ENCODE data around the gene TNRC6C. TPM values are rescaled to one million over a fixed set of nuclear protein-coding genes. Genes with fewer than 3 reads are reported as not detected.
"Not testable (repeated sequence)": the region's sequence is repeated elsewhere in the genome, so short reads cannot be mapped to it uniquely, and the experiment has no call there.

TNRC6C gene
- total RNA-seq, 1 donor from 2014 or later: 27.4 TPM

GRCh38 chr17:78082355-78082872, 123.9 kb downstream of the TNRC6C start:
- not testable (repeated sequence) for DNase-seq (ENCODE audit: low spot score)

DNA sequence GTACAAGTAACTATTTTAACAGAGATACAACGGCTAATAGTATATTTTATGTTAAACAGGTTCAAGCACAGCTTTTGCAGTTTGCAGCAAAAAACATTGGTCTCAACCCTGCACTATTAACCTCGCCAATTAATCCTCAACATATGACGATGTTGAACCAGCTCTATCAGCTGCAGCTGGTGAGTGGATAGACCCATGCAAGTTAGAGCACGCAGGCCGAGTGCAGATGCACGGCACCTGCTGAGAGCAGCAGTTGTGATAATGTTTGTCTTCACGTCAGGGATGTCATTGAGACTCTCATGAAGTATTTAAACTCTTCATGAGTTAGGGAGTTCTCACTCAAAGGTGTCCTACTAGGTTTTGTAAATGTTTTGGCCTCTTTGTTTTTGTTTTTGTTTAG, 124.5 kb downstream of the TNRC6C start:
- DNase-seq (ENCODE audit: low spot score): no peak

DNA sequence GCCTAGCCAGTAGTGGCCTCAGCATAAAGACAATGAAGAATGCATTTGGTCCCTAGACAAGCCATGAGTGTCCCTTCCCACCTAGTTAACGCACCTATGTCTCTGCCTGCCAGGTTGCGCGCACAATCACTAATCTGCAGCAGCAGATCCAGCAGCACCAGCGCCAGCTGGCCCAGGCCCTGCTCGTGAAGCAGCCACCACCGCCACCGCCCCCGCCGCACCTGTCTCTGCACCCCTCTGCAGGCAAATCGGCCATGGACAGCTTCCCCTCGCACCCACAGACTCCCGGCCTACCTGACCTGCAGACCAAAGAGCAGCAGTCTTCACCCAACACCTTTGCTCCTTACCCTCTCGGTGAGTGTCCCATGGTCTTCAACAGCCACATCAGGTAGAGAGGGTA, 128.2 kb downstream of the TNRC6C start:
- DNase-seq (ENCODE audit: low spot score): no peak

DNA sequence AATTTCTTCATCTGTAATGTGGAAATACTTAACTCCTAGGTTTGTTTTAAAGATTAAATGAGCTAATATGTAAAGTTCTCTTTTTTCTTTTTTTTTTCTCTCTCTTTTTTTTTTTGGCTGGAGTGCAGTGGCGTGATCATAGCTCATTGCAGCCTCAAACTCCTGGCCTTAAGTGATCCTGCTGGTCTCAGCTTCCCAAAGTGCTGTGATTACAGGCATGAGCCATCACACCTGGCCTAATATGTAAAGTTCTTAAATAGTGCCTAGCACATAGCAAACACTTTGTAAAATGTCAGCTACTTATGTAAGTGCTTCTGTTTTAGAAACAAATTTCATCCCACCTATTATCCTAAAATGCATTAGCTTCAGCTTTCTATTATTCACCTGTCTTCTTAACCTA, 130.0 kb downstream of the TNRC6C start:
- DNase-seq (ENCODE audit: low spot score): no peak

- DNase-seq (ENCODE audit: low spot score): no peak
These were observed 131.2 kb downstream of the TNRC6C start for GRCh38 chr17:78089576-78090281.

DNA sequence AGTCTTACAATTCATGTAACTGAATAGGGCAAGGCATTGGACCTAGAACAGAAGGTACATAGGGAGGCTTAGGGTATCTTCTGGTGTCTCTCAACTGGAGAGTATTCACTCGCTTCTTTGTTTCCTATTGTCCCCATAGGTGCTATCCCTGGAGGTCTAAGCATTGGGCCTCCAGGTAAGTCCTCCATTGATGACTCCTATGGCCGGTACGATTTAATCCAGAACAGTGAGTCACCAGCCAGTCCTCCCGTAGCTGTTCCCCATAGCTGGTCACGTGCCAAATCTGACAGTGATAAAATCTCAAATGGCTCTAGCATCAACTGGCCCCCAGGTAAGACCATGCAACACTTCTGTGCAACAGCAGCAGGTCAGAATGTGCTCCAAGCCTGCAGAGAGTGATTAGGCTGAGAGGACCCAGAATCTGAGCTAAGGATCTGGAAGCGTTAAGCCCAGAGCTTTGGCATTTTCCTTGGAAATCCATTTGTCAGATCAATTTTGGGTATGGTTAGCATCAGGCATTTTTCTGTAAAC, 134.4 kb downstream of the TNRC6C start:
- no peak for DNase-seq (ENCODE audit: low spot score)

- no peak for DNase-seq (ENCODE audit: low spot score)
These were observed 136.5 kb downstream of the TNRC6C start for GRCh38 chr17:78095035-78095434.

DNA sequence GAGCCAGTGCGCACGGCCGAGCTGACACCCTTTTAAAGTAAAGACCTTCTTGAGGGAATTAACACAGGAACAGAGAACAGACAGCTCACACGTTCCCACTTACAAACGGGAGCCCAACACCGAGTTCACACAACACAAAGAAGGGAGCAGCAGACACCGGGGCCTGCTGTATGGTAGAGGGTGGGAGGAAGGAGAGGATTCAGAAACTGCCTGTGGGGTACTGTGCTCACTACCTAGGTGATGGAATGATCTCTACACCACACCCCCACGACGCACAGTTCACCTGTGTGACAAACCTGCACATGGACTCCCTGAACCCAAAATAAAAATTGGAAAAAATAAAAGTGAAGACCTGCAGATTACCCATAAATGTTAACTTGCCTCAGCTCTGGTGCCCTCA, 137.6 kb downstream of the TNRC6C start:
- DNase-seq (ENCODE audit: low spot score): no peak

GRCh38 chr17:78101112-78101511, 142.6 kb downstream of the TNRC6C start:
- DNase-seq (ENCODE audit: low spot score): no peak

GRCh38 chr17:78101542-78101941, 143.0 kb downstream of the TNRC6C start:
- no peak for DNase-seq (ENCODE audit: low spot score)

DNA sequence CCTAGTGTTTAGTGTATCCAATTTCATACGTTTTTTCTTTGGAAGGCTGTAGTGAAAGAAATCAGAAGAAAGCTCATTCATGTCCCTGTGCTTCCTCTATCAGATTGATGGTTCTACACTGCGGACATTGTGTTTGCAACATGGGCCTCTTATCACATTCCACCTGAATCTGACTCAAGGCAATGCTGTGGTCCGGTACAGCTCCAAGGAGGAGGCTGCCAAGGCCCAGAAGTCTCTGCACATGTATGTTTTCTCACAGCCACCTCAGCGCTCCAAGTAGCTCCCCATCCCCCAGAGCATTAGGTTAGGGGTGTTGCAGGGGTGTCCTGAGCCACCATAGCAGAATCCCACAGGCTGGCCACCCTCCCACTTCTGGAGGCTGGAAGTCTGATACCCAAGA, 144.8 kb downstream of the TNRC6C start:
- no peak for DNase-seq (ENCODE audit: low spot score)

GRCh38 chr17:78104540-78104941, 146.0 kb downstream of the TNRC6C start:
- DNase-seq (ENCODE audit: low spot score): no peak

DNA sequence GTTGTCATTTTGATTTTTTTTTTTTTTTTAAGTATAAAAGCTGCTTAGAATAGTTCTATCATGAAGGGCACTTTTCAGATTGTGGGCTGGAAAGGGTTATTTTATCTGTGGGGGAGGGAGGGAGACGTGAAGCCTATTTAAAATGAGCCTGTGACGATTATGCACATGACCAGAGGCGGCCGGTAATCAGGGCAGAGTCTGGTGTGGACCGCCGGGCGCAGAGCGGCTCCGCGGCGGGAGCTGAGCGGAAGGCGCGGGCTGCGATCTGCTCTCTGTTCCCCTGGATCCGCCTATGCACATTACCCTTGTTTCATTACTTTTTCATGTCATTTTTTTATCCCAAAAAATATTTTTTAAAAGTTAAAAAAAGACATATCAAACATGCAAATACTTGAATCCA, 146.6 kb downstream of the TNRC6C start:
- no peak for DNase-seq (ENCODE audit: low spot score)

GRCh38 chr17:78105551-78105950, 147.0 kb downstream of the TNRC6C start:
- DNase-seq (ENCODE audit: low spot score): no peak

- no peak for DNase-seq (ENCODE audit: low spot score)
These were observed 147.7 kb downstream of the TNRC6C start for GRCh38 chr17:78106211-78106610.

- no peak for DNase-seq (ENCODE audit: low spot score)
These were observed 149.0 kb downstream of the TNRC6C start for GRCh38 chr17:78107457-78107856.

GRCh38 chr17:78107976-78108725, 149.6 kb downstream of the TNRC6C start:
- no peak for DNase-seq (ENCODE audit: low spot score)

DNA sequence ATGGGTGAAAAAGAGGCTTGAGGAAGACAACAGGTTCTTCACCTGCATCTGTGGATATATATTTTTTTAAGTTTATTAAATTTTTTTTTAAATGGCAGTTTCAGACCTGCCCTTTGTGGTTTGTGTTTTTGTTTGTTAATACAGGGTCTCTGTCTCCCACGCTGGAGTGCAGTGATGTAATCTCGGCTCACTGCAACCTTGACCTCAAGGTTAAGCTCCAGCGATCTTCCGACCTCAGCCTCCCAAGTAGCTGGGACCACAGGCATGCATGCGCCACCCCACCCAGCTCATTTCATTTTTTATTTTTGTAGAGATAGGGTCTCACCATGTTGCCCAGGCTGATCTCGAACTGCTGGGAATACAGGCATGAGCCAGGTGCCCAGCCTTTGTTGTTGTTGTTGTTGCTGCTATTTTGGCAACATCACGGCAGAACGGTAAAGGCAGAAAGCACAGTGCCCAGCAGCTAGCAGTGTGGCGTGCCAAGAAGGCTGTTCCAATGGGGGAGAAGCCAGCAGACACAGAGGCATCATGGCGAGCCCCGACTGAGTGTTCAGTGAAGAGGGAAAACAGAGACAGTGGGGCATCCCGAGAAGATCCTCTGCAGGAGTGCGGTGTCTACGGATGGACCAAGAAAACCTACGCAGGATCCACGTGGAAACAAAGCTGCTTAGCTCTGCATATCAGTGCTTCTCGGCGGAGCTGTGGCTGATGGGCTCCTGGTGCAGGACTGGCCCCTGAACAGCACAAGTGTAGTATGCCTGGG, 150.4 kb downstream of the TNRC6C start:
- DNase-seq (ENCODE audit: low spot score): no peak

DNA sequence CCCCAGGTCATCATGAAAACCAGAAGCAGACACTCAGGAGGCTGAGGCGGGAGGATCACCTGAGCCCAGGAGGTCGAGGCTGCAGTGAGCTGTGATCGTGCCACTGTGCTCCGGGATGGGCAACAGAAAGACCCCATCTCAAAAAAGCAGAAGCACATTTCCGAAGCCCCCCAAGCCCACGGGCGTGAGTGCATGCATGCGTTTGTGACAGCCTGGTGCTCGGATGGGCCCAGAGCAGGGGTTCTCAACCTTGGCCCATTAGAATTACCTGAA, 150.9 kb downstream of the TNRC6C start:
- no peak for DNase-seq (ENCODE audit: low spot score)

- no peak for DNase-seq (ENCODE audit: low spot score)
These were observed 152.0 kb downstream of the TNRC6C start for GRCh38 chr17:78110363-78111015.

GRCh38 chr17:78111016-78111726, 152.7 kb downstream of the TNRC6C start:
- no peak for DNase-seq (ENCODE audit: low spot score)
